Astrocyte (in vitro differentiated cells and primary cell): ENCODE results near the gene RAB3IP.

Experiments used
- EZH2 ChIP-seq: IDR thresholded peaks from 2 replicates; pipeline ENCODE4 v1.6.1; 2012; ENCODE audit warnings: mild to moderate bottlenecking, low read length, inconsistent platforms; ENCODE audit not compliant: insufficient read depth
- TF ChIP-seq, protein P1 (sequence below): IDR thresholded peaks from 2 replicates; pipeline ENCODE4 v1.5.1; 2011; ENCODE audit warnings: low read depth, mild to moderate bottlenecking, inconsistent platforms, low read length, moderate library complexity; ENCODE audit not compliant: insufficient read depth

DNA sequence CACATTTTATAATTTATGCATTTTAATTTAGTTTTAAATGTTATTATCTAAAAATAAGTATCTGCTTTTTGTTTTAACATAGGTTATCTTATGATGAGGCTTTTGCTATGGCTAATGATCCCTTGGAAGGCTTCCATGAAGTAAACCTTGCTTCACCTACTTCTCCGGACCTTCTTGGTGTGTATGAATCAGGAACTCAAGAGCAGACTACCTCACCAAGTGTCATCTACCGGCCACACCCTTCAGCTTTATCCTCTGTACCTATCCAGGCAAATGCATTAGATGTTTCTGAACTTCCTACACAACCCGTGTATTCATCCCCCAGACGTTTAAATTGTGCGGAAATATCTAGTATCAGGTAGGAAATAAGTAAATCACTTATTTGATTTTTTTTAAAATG is 16.6 kb downstream of the RAB3IP start:
- TF ChIP-seq EZH2, result no peak
- TF ChIP-seq, protein P1, sequence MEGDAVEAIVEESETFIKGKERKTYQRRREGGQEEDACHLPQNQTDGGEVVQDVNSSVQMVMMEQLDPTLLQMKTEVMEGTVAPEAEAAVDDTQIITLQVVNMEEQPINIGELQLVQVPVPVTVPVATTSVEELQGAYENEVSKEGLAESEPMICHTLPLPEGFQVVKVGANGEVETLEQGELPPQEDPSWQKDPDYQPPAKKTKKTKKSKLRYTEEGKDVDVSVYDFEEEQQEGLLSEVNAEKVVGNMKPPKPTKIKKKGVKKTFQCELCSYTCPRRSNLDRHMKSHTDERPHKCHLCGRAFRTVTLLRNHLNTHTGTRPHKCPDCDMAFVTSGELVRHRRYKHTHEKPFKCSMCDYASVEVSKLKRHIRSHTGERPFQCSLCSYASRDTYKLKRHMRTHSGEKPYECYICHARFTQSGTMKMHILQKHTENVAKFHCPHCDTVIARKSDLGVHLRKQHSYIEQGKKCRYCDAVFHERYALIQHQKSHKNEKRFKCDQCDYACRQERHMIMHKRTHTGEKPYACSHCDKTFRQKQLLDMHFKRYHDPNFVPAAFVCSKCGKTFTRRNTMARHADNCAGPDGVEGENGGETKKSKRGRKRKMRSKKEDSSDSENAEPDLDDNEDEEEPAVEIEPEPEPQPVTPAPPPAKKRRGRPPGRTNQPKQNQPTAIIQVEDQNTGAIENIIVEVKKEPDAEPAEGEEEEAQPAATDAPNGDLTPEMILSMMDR, result no peak
